Stomach (tissue), 9 donors: ENCODE measurements around the gene MS4A18. TPM values are rescaled to one million over a fixed set of nuclear protein-coding genes. Genes with fewer than 3 reads are reported as not detected.

ENCODE experiments used
- DNase-seq, 2 donors: peaks; one replicate each; pipeline versions ENCODE4 v3.0.0 to v3.0.0-alpha.2; 2013 to 2019
- H3K27ac ChIP-seq, 5 donors: fragments of 200-600 bp in 4 of 5; sonication (generic) in 4 of 5; one replicate each; pipeline ENCODE4 v1.5.1; 2013 to 2019; ENCODE audit warnings: mild to moderate bottlenecking in 1 of 5, moderate library complexity in 1 of 5
- H3K27me3 ChIP-seq, 3 donors: fragments of 200-600 bp; sonication (generic); one replicate each; pipeline ENCODE4 v1.5.1; 2017 to 2019; ENCODE audit warnings: mixed run types in 1 of 3
- H3K36me3 ChIP-seq, 4 donors: fragments of 200-600 bp; sonication (generic); 1 replicate in 3 of 4; 2 replicates in 1 of 4; pipeline ENCODE4 v1.5.1; 2016 to 2019
- H3K4me1 ChIP-seq, 4 donors: fragments of 200-600 bp; sonication (generic); one replicate each; pipeline ENCODE4 v1.5.1; 2016 to 2019
- H3K4me3 ChIP-seq, 4 donors: fragments of 200-600 bp; sonication (generic) in 3 of 4; one replicate each; pipeline ENCODE4 v1.5.1; 2016 to 2019; ENCODE audit warnings: mild to moderate bottlenecking in 1 of 4
- H3K9me3 ChIP-seq, 4 donors: fragments of 200-600 bp; sonication (generic); one replicate each; pipeline ENCODE4 v1.5.1; 2016 to 2019
- CTCF ChIP-seq, 7 experiments: fragments of 450-650 bp in 4 of 7; fragments of 200-600 bp in 3 of 7; sonication (generic) in 3 of 7; IDR thresholded peaks; one replicate each; pipeline ENCODE4 v1.5.1; 2016 to 2019; ENCODE audit warnings: antibody characterized with exemption in 7 of 7, control low read depth in 2 of 7, mild to moderate bottlenecking in 1 of 7
- EP300 ChIP-seq: sonication (generic); formaldehyde crosslinking; IDR thresholded peaks from one replicate; pipeline ENCODE4 v1.6.1; 2017; ENCODE audit warnings: antibody characterized with exemption
- POLR2A ChIP-seq, 4 donors: fragments of 450-650 bp; IDR thresholded peaks; one replicate each; pipeline ENCODE4 v1.6.1; 2016; ENCODE audit warnings: antibody characterized with exemption in 4 of 4, control low read depth in 2 of 4, mild to moderate bottlenecking in 1 of 4, moderate library complexity in 1 of 4
- POLR2AphosphoS5 ChIP-seq, 3 donors: sonication (generic); formaldehyde crosslinking; IDR thresholded peaks; one replicate each; pipeline ENCODE4 v1.6.1; 2016; ENCODE audit warnings: antibody characterized with exemption in 3 of 3
- WGBS, 5 donors: extraction: QIAGEN DNeasy Blood & Tissue Kit in 3 of 5; methylation state at CpG; one replicate each; pipeline versions ENCODE4 v1.1.5 to v1.1.7; 2013 to 2018; 5-methylcytosine and 5-hydroxymethylcytosine counted together
- intact Hi-C: fragments of 100-400 bp; cut with DNase I; formaldehyde crosslinking; loops from one replicate; pipeline ENCODE4 v1.15.1; 2023; ENCODE audit warnings: low total_unique reads
- polyA plus RNA-seq, 3 donors: library from polyadenylated mRNA; stranded (reverse); fragments of 200-250 nt; gene quantifications; one replicate each; pipeline ENCODE4 v1.2.3, GENCODE V29; 2013
- total RNA-seq, 5 donors: library from RNA; depleted of rRNA; stranded (reverse); fragments of >200 nt; gene quantifications; one replicate each; pipeline versions ENCODE4 v1.1.0 to v1.2.3, GENCODE V29; 2014 to 2016
- donor health status: healthy with polysubstance abuse.
- donor health status: Bipolar disorder and iron deficiency.
- donor health status: healthy.

Gene MS4A18
- total and polyA plus RNA-seq, 8 donors = 0.19 TPM; not detected in 7

- Histone ChIP-seq H3K4me1 (peaks cover 0 to 15% (median 7%) of the 10 kb centered on the region in 4 donors), H3K27me3 (no peaks in the 10 kb centered on the region), H3K4me3 (no peak overlapping the region), H3K9me3 (no peaks in the 10 kb centered on the region), H3K36me3 (no peaks in the 10 kb centered on the region), H3K27ac (no peak overlapping the region)
- DNase-seq = no peak
- intact Hi-C loops = no loop called here
- 41 to 55% (median 47%) methylated on average over 4 of the region's 4 CpGs for WGBS, 5 donors
- no peak for TF ChIP-seq POLR2A (IDR thresholded peaks at IDR 0.05)
- no peak for TF ChIP-seq CTCF (IDR thresholded peaks at IDR 0.05)
- no peak for TF ChIP-seq EP300
- TF ChIP-seq POLR2AphosphoS5 (IDR thresholded peaks at IDR 0.05) = no peak
Measured at GRCh38 chr11:60777106-60777505, 52.6 kb downstream of the MS4A18 start.

- no peaks in the 10 kb centered on the region for H3K36me3 ChIP-seq
- H3K4me1 ChIP-seq = peaks cover 0 to 15% (median 7%) of the 10 kb centered on the region in 4 donors
- no peak overlapping the region for H3K4me3 ChIP-seq
- TF ChIP-seq CTCF (IDR thresholded peaks at IDR 0.05) (no peak), POLR2AphosphoS5 (IDR thresholded peaks at IDR 0.05) (no peak), POLR2A (IDR thresholded peaks at IDR 0.05) (no peak), EP300 (no peak)
- no peak overlapping the region for H3K27ac ChIP-seq
- DNase-seq = peak in 1 of 2 donors; percentile 50
- H3K9me3 ChIP-seq = no peaks in the 10 kb centered on the region
- H3K27me3 ChIP-seq = no peaks in the 10 kb centered on the region
- WGBS, 5 donors = 11 to 36% (median 14%) methylated on average over 2 of the region's 2 CpGs
- intact Hi-C loops = no loop called here
Measured at GRCh38 chr11:60777572-60777971, 53.1 kb downstream of the MS4A18 start.

GRCh38 chr11:60780065-60780464, 55.5 kb downstream of the MS4A18 start:
- H3K27ac ChIP-seq = no peak overlapping the region
- TF ChIP-seq POLR2AphosphoS5 (IDR thresholded peaks at IDR 0.05) = no peak
- no peak for TF ChIP-seq EP300
- TF ChIP-seq CTCF (IDR thresholded peaks at IDR 0.05) = no peak
- no peak for TF ChIP-seq POLR2A (IDR thresholded peaks at IDR 0.05)
- no peaks in the 10 kb centered on the region for H3K36me3 ChIP-seq
- H3K27me3 ChIP-seq = no peaks in the 10 kb centered on the region
- intact Hi-C loops = no loop called here
- H3K9me3 ChIP-seq = no peaks in the 10 kb centered on the region
- H3K4me1 ChIP-seq = peaks cover 0 to 11% (median 5%) of the 10 kb centered on the region in 4 donors
- no peak overlapping the region for H3K4me3 ChIP-seq
- WGBS, 5 donors = 73 to 92% (median 88%) methylated on average over 2 of the region's 2 CpGs
- no peak for DNase-seq

- no peaks in the 10 kb centered on the region for H3K36me3 ChIP-seq
- peaks cover 0 to 8% (median 2%) of the 10 kb centered on the region in 4 donors for H3K4me1 ChIP-seq
- intact Hi-C loops = no loop called here
- TF ChIP-seq CTCF (IDR thresholded peaks at IDR 0.05) (no peak), EP300 (no peak), POLR2AphosphoS5 (IDR thresholded peaks at IDR 0.05) (no peak), POLR2A (IDR thresholded peaks at IDR 0.05) (no peak)
- no peak for DNase-seq
- no peak overlapping the region for H3K4me3 ChIP-seq
- H3K9me3 ChIP-seq = no peaks in the 10 kb centered on the region
- no peak overlapping the region for H3K27ac ChIP-seq
- H3K27me3 ChIP-seq = no peaks in the 10 kb centered on the region
Measured at GRCh38 chr11:60780774-60781173, 56.3 kb downstream of the MS4A18 start.
